ENCODE measurements around the gene LDB2. TPM values are rescaled to one million over a fixed set of nuclear protein-coding genes. Genes with fewer than 3 reads are reported as not detected.

Gene LDB2
- total and polyA plus RNA-seq, 2 of the 8 experiments (the other 6 are each of a cell fraction or from before 2014, with no cell fraction given) = 57.0 to 140 TPM

- Histone ChIP-seq H3K9me3 (ENCODE audit: insufficient read depth in 2 of 2, low read depth in 1 of 2, low read length in 1 of 2) (no peaks in the 10 kb centered on the region; a peak in 1 of 4 replicates), H3K79me1 (ENCODE audit: low read depth, low read length) (no peaks in the 10 kb centered on the region)
- CTCF ChIA-PET (ENCODE audit: partially characterized antibody) = interaction anchor here (1.0 to 3.6 kb wide), 6 partner anchors 10 to 109 kb away, joined by 3 to 18 read pairs (median 6); no protein-coding TSS in a partner anchor
- TF ChIP-seq TAF7 (optimal IDR thresholded peaks at IDR 0.05; ENCODE audit: borderline replicate concordance, low read depth, low read length) = no peak
- TF ChIP-seq TCF12 (IDR thresholded peaks at IDR 0.05; ENCODE audit: low read depth, low read length) = no peak
- no peak for TF ChIP-seq EP300 (IDR thresholded peaks at IDR 0.05; ENCODE audit: borderline replicate concordance in 1 of 2, low read depth in 2 of 2, low read length in 2 of 2)
- TF ChIP-seq RBBP5 (IDR thresholded peaks at IDR 0.05; ENCODE audit: borderline replicate concordance, low read depth, low read length) = no peak
These were observed 91.1 kb downstream of the LDB2 start for GRCh38 chr4:16807355-16807754.

More at GRCh38 chr4:16807355-16807754, 91.1 kb downstream of the LDB2 start:
- Histone ChIP-seq H3K18ac (ENCODE audit: extremely low read depth, low read length) (no peak overlapping the region), H2AK5ac (ENCODE audit: low read depth, low read length) (no peak overlapping the region), H3K79me2 (ENCODE audit: control insufficient read depth in 1 of 2, insufficient read depth in 2 of 2, low read length in 2 of 2) (no peaks in the 10 kb centered on the region), H2BK12ac (ENCODE audit: low read depth, low read length) (no peak overlapping the region), H3K23ac (ENCODE audit: insufficient read length) (no peak overlapping the region), H4K8ac (ENCODE audit: extremely low read depth, insufficient read depth, low read length) (no peak overlapping the region), H4K5ac (ENCODE audit: insufficient read length, low read depth, low read length) (no peak overlapping the region), H3K4me1 (replicated peaks in 1 of 4; ENCODE audit: control insufficient read depth in 3 of 4, insufficient read depth in 4 of 4, low read length in 3 of 4) (no peaks in the 10 kb centered on the region), H2BK15ac (ENCODE audit: low read length) (no peak overlapping the region), H2BK120ac (replicated peaks; ENCODE audit: low read depth, low read length) (no peak overlapping the region), H2AFZ (ENCODE audit: low read length) (no peak overlapping the region), H3K4me2 (ENCODE audit: insufficient read depth in 1 of 2, low read depth in 2 of 2, low read length in 2 of 2) (no peak overlapping the region), H4K91ac (replicated peaks; ENCODE audit: insufficient read length, low read length) (no peak overlapping the region), H3K36me3 (ENCODE audit: control insufficient read depth in 2 of 4, insufficient read depth in 4 of 4, low read length in 3 of 4) (peaks cover 0 to 9% (median 0%) of the 10 kb centered on the region in 4 experiments; a peak in 3 of 8 replicates), H3K4me3 (ENCODE audit: extremely low read depth in 1 of 4, insufficient read depth in 2 of 4, low read depth in 3 of 4, low read length in 4 of 4) (no peak overlapping the region), H2BK5ac (ENCODE audit: low read depth, low read length) (no peak overlapping the region), H3K27ac (ENCODE audit: low read depth, low read length) (no peak overlapping the region), H3K9ac (replicated peaks in 1 of 4; ENCODE audit: extremely low read depth in 1 of 4, low read depth in 3 of 4, low read length in 3 of 4) (no peak overlapping the region), H3K27me3 (replicated peaks in 1 of 4; ENCODE audit: control insufficient read depth in 3 of 4, extremely low read depth in 1 of 4, insufficient read depth in 3 of 4, low read length in 3 of 4) (no peaks in the 10 kb centered on the region), H3K56ac (replicated peaks; ENCODE audit: insufficient read length, low read depth, low read length) (no peak overlapping the region), H4K20me1 (replicated peaks in 1 of 2; ENCODE audit: control insufficient read depth in 1 of 2, insufficient read depth in 2 of 2, low read length in 2 of 2) (no peaks in the 10 kb centered on the region), H3K14ac (ENCODE audit: insufficient read length) (no peak overlapping the region), H2BK20ac (ENCODE audit: low read length) (no peak overlapping the region), H3K4ac (replicated peaks; ENCODE audit: insufficient read length, low read depth, low read length) (no peak overlapping the region), H3K23me2 (ENCODE audit: low read depth, low read length) (no peaks in the 10 kb centered on the region; the same call in 1 of the 2 replicates)
- POLR2A ChIA-PET (ENCODE audit: partially characterized antibody) = interaction anchor here (1.4 to 1.6 kb wide), 2 partner anchors 8 to 16 kb away, joined by 3 to 4 read pairs; no protein-coding TSS in a partner anchor
- FAIRE-seq (peak; percentile 63), DNase-seq (ENCODE audit: low read depth in 1 of 2, low spot score in 2 of 2) (no peak)

Measured in H1 (cell line).